Measurements from ENCODE around the gene PTPN1.
"Not testable (repeated sequence)": the region's sequence is repeated elsewhere in the genome, so short reads cannot be mapped to it uniquely, and the experiment has no call there.

PTPN1 gene

DNA sequence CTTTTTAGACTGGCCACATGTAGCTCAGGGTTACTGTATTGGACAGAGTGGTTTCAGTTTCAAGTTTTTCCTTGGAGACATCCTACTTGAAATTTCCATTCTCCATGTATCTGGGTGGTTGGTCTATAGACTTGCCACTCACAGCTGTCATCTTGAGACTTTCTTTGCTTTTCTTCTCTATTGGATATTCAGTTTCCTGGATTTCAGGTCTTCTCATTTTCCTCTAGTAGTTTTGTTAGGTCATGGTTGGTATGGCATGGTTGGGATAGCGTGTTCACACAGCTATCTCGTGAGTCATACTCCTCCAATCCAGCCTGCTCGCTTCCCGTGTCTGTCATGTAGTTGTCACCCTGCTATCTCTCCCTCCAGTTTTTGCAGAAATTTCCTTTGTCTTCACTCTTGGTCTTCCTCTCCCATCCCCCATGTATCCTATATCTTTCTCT lies 48.3 kb downstream of the PTPN1 start:
- DNase-seq (ENCODE audit: low read depth), result no peak

DNA sequence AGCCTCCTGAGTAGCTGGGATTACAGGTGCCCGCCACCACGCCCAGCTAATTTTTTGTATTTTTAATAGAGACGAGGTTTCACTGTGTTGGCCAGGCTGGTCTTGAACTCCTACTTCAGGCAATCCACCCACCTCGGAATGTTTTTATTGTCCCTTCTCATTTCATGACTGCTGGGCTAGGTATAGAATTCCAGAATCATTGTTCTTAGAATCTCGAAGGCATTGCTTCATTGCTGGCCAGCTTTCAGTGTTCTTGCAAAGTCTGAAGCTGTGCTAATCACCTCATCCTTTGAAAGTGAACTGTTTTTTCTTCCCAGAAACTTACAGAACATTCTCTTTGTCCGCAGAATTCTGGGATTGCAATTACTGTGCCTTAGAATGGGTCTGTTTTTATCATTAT lies 49.0 kb downstream of the PTPN1 start:
- no peak for DNase-seq (ENCODE audit: low read depth)

DNA sequence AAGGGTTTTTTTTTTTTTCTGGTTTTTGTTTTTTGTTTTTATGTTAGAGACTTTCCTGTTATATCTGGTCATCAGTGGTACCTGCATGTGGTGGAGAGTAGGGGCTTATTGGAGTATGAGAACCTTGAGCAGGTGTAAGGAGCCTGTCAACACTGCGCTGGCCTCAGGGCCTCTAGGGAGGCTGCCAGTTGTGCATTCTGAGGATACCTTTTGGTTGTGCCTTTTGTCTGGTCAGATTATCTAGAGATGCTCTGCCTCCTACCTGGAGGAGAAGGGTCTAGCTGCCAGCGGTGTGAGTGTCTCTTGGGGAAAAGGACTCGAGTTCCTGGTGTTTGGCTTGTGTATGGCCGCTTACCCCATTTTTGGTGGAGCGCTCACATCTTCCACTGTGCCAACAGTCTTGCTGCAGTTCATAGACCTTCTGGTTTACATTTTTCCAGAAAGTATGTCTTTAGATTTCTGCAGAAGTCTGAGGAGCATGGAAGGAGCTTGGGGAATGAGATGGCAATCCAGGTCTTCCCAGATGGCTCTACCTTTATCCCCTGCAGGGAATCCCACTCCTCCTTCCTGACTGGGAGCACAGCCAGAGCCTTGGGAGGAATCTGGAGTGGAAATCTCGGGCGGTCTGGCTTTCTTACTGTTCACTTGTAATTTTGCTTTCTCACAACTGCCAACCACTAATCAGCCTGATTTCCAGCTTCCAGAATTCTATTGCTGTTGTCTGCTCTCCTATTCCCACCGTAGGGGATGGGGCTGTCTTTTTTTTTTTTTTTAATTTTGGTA lies 49.9 kb downstream of the PTPN1 start:
- DNase-seq (ENCODE audit: low read depth), result no peak

DNA sequence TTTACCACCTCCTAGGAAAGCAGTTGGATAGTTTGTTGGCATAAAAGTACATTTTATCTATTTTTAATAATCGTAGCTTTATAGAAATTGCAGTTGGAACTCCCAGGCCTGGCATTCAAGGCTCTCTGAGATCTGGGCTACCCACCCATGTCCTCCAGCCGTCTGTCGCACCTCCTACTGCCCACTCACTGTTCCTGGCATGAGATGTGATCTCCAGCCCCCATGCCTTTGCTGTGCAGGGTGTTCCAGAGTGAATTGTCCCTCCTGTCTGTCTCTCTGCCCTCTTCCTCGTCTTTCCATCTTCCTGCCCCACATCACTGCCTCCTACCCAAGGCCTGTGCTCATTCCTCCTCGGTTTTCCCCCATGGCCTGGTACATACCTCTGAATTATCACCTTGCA lies 50.7 kb downstream of the PTPN1 start:
- DNase-seq (ENCODE audit: low read depth), result no peak

DNA sequence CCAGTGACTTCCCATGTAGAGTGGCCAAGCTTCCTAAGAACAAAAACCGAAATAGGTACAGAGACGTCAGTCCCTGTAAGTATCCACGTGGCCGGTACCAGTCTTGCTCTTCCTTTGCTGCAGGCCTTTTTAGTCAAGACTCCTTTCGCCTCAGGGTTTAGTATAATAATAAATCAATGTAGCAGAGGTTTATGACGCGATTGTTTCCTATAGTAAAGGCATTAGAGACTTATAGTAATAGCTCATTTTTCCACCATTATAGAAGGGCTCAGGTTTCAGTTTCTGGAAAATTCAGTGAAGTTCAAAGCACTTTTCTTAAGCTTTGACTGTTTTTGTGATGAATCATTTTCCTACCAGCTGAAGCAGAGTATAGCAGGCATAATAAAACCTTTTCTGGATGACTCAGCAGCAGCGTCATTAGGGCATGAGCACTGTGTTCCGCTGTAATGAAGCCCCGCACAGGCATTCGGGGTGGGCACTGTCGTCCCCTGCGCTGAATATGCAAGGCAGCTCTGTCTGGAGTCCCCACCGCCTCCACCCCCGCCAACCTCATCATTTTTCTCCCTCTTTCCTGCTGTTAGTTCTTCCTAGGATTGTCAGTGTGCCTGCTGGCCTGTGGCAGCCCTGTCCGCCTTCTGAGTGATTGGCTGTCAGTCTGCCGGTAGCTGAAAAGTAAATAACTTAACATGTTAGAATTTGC lies 51.3 kb downstream of the PTPN1 start:
- DNase-seq (ENCODE audit: low read depth), result peak; percentile 58

DNA sequence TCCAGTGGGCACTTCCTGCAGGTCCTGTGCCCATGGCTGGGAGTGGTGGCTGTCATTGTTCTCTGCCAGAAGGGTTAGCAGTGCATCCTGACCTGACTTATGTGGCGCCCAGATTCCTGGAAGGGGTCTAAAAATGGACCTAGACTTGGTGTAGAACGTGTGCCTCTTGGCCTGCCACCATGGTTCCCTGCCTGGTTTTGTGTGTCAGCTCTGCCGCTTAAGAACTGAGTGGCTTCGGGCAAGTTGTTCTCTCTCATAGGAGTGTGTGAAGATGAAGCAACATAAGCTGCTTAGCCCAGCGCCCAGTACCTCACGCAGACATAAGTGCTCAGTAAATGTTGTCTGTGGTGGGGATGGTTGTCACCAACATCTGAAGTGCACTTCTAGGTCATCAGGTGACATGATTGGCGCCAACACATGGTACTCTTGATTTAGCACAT lies 52.1 kb downstream of the PTPN1 start:
- no peak for DNase-seq (ENCODE audit: low read depth)

DNA sequence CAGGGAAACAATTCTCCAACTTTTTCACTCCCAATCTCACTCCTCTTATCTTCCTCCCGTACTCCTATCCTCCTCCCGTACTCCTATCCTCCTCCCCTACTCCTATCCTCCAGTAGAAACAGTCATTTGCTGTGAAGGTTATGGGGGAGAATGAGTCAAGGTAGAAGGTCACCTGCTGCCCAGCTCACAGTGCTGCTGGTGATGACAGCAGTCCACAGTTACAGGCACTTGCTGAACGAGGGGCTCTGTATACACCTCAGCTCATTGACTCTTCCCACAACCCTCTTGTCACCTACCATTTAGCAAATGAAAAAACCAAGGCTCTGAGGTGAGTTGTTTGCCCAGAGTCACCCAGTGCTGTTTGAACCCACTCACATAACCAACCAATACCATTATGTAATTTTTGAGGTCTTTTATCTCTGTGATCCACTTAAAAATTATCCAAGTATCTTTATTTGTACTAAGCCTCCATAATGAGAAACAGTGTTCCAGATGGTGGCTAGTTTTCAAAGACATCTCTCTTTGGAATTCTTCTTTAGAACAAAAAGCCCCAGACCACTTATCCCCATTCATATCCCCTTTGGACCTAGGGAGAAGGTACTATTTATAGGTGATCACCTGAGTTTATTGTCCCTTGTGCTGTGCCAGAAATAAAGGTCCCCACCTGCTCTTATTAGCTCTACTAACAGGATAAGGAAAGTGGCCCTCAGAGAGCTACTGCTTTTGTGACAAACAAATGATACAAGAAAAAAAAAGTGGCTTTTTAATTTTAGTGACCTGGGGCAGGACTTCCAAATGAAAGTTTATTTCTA lies 53.2 kb downstream of the PTPN1 start:
- no peak for DNase-seq (ENCODE audit: low read depth)

DNA sequence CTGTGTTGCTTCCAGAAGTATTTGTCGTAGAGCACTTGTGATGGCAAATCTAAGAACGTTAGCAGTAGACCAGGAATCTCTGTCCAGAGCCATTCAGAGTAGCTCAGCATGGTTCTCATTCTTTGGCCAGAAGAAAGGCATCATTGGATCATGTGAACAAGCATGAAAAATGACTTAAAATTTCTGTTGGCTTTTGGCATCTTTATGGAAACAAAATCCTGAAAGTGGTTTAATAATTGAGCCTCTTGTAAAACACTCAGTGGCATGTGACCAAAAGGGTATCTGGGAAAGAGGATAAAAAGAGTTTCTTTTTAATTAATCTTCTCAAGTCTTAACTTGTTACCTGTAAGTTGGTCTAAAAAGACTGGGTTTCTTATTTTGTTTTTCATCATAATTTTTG lies 55.2 kb downstream of the PTPN1 start:
- no peak for DNase-seq (ENCODE audit: low read depth)

DNA sequence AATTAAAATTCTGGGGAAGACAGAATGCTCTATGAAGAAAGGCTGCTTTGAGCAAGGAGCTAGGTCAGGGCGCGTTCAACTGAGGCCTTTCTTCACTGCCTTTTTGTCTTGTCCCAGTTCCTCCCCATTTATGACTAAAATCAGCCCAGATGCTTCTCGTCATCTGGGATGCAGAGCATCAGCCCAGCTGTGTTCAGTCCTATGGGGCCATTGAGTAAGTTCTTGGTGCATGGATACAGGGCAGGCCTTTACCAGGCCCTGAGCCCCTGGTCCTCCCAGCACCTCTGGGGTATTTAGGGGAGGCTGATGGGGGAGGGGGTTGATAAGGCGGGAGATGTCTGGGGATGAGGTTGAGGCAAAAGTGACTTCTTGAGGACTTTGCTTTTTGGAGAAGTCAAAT lies 55.7 kb downstream of the PTPN1 start:
- no peak for DNase-seq (ENCODE audit: low read depth)

DNA sequence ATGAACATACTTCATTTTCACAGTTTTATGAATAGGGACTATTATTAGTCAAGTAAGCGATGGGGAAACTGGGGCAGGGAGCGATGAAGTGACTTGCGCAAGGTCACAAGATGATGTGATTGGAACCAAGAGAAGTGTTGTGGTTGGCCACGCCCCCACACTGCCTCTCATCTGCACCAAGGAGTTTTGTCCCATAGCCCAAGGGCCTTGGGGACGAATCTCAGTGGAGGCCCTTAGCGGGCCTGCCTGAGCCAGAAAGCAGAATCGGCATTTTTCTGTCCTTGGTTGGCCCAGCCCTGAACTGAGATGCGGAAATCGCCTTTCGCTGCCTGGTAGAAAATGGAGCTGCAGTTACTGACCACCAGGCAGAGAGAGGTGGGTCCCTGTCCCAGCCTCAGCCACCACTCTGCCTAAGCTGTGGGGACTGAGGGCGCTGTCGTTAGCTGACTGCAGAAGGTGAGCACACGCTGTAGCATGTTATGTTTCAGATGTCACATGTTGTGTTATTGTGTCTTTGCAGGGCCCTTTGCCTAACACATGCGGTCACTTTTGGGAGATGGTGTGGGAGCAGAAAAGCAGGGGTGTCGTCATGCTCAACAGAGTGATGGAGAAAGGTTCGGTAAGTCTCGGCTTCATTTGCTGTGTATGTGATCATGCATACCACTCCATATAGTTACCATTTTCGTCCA lies 57.8 kb downstream of the PTPN1 start:
- DNase-seq (ENCODE audit: low read depth), result no peak

DNA sequence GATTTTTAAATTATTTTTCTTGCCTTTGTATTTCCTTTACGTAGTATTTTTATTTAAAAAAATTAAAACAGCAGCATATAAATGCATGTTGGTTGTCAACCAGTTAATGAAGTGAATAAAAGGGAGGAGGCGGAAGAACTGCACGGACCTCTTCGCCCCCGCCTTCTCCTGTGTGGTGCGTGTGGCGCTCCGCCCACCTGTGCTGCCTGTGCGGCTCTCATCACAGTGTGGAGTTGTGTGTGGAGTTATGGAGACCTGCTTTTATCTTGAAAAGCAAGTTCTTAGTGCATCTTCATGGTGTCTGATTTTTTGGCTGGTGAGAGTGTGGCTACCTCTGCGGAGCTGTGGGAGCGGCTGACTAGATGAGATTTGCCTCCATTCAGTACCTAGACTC lies 58.4 kb downstream of the PTPN1 start:
- DNase-seq (ENCODE audit: low read depth), result no peak

DNA sequence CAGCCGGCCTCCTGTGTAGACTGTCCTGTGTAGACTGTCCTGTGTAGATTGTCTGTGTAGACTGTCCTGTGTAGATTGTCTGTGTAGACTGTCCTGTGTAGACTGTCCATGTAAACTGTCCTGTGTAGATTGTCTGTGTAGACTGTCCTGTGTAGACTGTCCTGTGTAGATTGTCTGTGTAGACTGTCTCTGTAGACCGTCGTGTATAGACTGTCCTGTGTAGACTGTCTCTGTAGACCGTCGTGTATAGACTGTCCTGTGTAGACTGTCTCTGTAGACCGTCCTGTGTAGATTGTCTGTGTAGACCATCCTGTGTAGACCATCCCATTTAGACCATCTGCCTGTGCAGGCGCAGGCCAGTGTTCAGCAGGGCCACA lies 59.3 kb downstream of the PTPN1 start:
- not testable (repeated sequence) for DNase-seq (ENCODE audit: low read depth)

DNA sequence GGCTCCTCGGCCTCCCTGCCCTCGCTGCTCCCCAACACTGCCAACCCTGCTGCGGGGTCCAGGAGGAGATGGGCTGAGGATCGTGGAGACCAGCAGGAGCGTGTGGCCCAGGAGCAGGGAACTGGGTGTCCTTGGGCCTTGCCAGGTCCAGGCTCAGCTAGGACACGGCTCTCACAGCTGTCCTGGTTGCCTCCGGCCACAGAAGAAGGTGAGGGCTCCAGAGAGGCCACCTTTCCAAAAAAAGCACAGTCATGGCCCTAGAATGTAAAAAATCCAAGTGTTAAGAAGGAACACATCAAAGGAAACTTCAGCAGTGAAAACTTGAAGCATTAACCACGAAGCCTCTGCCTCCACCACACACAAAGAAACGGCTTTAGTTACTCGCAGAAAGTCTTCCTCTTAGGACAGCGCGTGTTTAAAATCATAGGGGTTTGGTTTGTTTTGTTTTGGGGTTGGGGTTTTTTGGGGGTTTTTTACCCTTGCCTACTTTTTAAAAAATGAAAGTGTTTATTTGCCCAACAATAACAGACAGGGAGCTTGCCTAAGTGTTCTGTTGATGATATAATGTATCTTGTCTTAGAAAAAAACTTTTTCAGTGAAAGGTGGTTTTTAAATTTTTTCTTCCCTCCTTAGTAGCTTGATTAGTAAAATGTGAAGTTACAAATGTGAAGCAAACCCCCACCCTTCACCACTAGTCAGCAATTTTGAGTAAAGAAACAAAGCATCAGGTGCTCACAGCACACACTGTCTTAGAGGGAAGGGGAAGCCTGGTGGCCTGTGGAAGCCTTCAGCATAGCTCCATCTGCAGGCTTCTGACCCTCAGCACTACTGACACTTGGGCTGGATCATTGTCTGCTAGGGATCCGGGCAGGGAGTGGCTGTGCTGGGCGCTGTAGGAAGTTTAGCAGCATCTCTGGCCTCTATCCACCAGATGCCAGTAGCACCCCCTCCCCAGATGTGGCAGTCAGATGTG lies 60.0 kb downstream of the PTPN1 start:
- no peak for DNase-seq (ENCODE audit: low read depth)

DNA sequence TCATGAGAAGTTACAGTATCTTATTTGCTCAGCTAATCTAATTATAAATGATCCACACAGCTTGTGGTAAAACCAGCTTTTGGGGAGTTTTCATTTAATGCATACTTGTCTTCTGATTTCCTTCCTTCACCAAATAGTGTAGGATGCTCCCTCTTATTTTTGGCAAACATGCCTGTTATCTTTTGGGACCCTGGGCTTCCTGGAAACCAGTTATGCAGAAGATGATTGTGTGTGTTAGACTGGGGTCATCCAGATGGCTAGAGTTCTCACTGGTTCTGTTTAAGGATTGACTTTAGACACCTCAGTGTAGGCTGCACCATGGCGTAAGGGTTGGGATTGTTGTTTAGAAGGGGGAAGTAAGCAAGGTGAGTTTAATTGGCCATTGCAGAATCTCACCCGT lies 61.3 kb downstream of the PTPN1 start:
- no peak for DNase-seq (ENCODE audit: low read depth)

DNA sequence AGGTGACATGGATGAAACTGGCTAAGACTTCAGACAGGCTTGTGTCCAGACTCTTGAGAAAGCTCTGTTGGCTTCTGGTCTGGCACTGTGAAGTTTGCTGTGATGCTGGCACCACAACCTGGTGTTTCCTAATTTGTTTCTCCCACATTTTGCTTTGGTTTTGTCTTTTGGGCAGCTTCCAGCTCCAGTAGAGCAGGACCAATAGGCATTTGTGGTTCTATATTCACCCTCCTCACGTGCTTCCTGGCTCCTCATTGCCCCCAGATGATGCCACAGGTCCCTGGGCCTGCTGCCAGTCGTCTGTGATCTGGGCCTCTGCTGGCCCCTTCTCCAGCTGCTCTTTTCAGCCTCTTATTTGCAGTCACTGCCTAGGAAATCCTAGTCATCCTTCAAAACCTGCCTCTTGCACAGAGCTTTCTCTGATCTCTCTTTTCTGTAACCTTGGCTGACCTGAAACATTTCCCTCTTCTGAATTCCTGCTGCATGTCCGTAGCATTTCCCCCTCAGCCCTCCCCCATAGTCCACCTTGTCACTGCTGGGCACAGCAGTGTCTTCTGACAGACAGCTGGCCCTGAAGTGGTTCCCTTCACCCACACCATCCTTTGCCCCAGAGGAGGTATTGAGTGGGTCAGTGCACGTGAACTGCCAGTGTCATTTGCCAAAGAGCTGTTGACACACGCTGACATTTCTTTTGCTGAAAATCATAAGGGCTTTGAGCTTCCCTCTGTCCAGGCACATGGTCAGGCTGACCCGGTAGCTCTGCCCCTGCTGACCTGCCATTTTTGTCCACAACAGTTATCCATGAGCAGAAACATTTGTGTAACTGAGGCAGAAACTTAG lies 63.0 kb downstream of the PTPN1 start:
- DNase-seq (ENCODE audit: low read depth), result no peak

DNA sequence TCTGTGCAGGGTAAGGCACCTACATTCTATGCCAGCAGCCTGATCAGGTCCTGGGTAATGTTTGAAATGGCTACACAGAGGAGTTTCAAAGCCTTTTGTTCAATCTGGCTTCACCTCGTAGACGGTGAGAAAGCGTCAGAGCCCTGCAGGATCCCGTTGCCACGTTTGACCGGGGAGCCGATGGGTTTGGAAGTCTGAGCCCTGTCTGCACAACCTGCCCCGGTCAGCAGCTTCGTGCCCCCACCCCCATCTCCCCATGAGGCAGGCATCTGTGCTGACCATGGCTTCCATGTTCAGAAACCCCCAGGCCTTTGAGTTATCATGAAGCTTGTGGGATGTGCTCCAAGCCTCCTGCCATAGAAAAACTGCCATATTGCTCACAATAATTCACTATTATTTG lies 63.9 kb downstream of the PTPN1 start:
- DNase-seq (ENCODE audit: low read depth), result no peak

DNA sequence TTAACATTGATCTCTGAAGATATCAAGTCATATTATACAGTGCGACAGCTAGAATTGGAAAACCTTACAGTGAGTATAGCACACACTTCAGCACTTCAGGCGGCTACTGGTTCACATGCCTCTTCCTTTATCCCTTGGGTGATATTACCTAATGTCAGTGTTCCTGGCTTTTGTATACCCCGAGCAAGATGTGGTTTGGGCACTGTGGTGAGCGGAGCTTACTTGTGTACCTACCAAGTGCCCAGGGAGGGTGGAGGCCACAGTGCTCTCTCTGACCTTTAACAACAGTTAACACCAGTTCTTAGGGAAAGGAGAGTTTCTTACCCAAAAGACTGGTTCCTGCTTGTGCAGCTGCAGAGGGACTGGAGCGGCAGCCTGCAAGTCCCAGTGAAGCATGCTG lies 64.4 kb downstream of the PTPN1 start:
- no peak for DNase-seq (ENCODE audit: low read depth)

DNA sequence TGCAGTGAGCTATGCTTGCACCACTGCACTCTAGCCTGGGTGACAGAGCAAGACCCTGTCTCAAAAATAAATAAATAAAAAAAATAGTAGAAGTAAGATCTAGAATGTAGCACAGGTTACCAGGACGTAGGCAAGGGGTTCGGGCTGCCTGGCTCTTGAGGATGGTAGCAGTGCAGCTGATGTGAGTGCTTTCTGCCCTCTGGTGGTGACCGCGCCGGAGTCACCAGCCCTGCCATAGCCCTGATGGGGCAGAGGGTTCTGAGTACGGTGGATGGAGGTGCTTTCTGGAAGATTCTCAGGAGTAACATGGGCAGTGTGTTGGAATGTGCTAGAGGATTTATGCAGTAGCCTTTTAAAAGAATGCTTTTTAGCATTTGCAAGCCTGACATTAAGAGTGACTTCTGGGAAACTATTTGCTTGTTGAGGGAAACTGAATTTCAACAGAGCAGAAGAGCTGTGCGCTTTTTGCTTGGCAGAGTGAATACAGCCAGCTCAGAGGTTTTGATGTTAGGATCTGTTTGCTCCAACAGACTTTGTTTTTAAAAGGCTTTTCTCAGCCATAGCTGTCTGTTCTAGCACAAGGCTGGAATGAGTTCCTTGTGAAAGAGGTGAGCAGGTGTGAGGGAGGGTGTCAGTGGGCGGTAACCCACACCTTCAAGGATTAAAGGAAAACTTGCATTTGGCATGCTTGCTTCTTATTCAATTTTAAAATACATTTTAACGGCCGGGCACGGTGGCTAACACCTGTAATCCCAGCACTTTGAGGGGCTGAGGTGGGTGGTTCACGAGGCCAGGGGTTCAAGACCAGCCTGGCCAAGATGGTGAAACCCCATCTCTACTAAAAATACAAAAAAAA lies 65.9 kb downstream of the PTPN1 start:
- peak; percentile 48 for DNase-seq (ENCODE audit: low read depth)

Measured in activated T-helper 9 cell treated with anti-CD3 and anti-CD28 coated beads, Interleukin-2, amount 50 U/mL, for 16 hours (primary cell).